Stimulated activated CD4-positive, alpha-beta T cell treated with anti-CD3 and anti-CD28 coated beads, Interleukin-12 subunit alpha, Interleukin-12 subunit beta, amount 100 ng/mL, for 4 hours (primary cell): ENCODE data around the gene SYDE2.
"Not testable (repeated sequence)": the region's sequence is repeated elsewhere in the genome, so short reads cannot be mapped to it uniquely, and the experiment has no call there.

Experiments
- DNase-seq: peaks from one replicate; pipeline ENCODE4 v3.0.0-alpha.2; 2020

SYDE2 gene, protein sequence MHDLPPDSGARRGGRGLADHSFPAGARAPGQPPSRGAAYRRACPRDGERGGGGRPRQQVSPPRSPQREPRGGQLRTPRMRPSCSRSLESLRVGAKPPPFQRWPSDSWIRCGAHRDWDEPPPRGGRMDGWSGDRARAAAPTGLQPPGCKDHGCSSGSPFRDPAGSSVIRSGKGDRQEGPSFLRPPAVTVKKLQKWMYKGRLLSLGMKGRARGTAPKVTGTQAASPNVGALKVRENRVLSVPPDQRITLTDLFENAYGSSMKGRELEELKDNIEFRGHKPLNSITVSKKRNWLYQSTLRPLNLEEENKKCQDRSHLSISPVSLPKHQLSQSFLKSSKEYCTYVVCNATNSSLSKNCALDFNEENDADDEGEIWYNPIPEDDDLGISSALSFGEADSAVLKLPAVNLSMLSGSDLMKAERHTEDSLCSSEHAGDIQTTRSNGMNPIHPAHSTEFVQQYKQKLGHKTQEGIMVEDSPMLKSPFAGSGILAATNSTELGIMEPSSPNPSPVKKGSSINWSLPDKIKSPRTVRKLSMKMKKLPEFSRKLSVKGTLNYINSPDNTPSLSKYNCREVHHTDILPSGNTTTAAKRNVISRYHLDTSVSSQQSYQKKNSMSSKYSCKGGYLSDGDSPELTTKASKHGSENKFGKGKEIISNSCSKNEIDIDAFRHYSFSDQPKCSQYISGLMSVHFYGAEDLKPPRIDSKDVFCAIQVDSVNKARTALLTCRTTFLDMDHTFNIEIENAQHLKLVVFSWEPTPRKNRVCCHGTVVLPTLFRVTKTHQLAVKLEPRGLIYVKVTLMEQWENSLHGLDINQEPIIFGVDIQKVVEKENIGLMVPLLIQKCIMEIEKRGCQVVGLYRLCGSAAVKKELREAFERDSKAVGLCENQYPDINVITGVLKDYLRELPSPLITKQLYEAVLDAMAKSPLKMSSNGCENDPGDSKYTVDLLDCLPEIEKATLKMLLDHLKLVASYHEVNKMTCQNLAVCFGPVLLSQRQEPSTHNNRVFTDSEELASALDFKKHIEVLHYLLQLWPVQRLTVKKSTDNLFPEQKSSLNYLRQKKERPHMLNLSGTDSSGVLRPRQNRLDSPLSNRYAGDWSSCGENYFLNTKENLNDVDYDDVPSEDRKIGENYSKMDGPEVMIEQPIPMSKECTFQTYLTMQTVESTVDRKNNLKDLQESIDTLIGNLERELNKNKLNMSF

GRCh38 chr1:85200463-85201339 is at the start of gene SYDE2:
Gene SYDE2, minus strand, starts transcription at chr1:85201016. Its CDS starts 20 bp downstream, at chr1:85200996.
- peak; percentile 62 for DNase-seq

DNA sequence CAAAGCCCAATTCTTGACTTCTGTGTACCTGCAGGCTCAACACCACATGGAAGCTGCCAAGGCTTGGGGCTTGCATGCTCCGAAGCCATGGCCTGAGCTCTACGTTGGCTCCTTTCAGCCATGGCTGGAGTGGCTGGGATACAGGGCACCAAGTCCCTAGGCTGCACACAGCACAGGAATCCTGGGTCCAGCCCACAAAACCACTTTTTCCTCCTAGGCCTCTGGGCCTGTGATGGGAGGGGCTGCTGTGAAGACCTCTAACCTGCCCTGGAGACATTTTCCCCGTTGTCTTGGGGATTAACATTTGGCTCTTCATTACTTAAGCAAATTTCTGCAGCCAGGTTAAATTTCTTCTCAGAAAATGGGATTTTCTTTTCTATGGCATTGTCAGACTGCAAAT is 48.2 kb upstream of the SYDE2 start:
- not testable (repeated sequence) for DNase-seq

- DNase-seq = no peak
These were observed 45.1 kb upstream of the SYDE2 start for GRCh38 chr1:85245891-85246290.

GRCh38 chr1:85245456-85245855 is 44.6 kb upstream of the SYDE2 start:
- no peak for DNase-seq

GRCh38 chr1:85244271-85245061 is 43.6 kb upstream of the SYDE2 start:
- no peak for DNase-seq

DNA sequence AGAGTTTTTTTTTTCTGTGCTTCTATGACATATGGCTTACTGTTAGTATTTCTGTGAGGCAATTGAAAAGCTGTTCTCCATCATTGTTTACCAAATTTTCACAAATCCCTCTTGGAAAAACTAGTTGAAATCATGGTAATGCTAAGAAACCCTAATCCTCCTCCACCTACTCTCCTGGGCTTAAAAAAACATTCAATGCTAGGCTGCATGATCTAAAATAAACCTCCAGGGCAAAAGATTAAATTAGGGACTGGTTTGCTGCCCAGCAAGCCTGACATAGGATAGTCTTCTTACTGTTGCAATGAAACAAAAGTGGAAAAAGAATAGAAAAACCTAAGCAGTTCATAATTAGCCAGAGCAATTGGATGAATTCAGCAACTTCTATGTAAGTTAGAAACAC is 42.6 kb upstream of the SYDE2 start:
- no peak for DNase-seq

GRCh38 chr1:85240643-85241042 is 39.8 kb upstream of the SYDE2 start:
- no peak for DNase-seq

- no peak for DNase-seq
These were observed 39.4 kb upstream of the SYDE2 start for GRCh38 chr1:85240174-85240601.

- no peak for DNase-seq
These were observed 36.8 kb upstream of the SYDE2 start for GRCh38 chr1:85237613-85238012.

DNA sequence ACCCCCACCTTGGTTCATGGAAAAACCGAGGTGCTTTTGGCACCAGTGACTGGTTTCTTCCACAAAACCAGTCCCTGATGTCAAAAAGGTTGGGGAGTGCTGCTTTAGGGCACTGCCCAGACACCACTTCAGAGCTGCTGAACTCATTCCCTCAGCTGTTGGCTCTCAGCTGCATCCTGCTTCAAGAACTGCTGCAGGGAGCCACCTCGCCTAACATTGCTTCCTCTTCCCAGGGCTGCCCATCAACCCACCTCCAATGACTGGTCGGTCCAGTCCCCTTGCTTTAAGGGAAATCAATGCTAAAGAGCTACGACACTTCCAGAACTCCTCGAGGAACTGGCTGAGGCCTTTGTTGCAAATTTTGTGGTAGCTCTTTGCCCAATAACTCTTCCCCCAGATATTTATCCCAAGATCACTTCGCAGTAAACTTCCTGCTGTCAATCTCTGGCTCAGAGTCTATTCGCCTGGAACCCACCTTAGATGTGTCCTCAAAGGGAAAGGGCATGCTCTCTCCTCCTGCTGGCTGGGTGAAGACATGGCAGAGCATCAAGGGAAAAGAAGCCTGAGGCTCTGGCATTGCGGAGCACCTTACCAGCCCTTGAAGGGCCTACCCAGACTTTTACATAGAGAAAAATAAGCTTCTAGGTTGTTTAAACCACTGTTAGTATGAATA is 29.6 kb upstream of the SYDE2 start:
- no peak for DNase-seq

DNA sequence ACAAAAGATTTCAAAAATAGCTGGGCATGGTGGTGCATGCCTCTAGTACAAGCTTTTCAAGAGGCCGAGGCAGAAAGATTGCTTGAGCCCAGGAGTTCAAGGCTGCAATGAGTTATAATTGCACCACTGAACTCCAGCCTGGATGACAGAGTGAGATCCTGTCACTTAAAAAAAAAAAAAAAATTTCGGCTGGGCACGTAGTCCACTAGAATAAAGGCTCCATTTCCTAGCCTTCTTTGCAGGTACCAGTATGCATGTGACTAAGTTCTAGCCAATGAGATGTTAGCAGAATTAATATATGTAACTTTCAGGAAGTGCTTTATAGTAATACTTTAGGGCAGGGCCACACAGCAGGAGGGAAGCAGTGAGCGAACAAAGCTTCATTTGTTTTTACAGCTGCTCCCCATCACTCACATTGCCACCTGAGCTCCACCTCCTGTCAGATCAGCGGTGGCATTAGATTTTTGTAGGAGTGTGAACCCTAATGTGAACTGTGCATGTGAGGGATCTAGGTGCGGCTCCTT is 28.8 kb upstream of the SYDE2 start:
- no peak for DNase-seq

- DNase-seq = no peak
These were observed 28.2 kb upstream of the SYDE2 start for GRCh38 chr1:85228972-85229371.

GRCh38 chr1:85225624-85226380 is 25.0 kb upstream of the SYDE2 start:
- no peak for DNase-seq

- no peak for DNase-seq
These were observed 24.2 kb upstream of the SYDE2 start for GRCh38 chr1:85224734-85225623.

GRCh38 chr1:85224295-85224694 is 23.5 kb upstream of the SYDE2 start:
- no peak for DNase-seq

GRCh38 chr1:85223334-85223733 is 22.5 kb upstream of the SYDE2 start:
- DNase-seq = no peak

DNA sequence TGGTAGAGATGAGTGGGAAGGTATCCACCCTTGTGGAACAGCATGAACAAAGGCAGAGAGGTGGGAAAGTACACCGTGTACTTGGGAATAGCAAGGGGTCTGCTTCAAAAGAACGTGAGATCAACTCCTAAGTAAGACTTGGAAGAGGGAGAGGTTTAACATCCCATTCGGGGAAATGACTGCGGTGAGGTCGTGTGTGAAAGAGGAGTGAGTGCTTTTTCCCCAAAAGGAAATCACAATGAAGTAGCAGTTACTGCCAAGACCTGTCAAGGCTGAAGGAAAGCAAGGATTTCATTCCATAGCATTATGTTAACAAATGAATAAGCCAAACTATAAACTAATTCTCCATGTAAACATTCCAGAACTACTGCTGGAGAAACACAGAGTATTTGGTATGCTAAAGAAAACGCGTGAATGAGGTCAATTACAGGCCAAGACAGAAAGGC is 20.0 kb upstream of the SYDE2 start:
- DNase-seq = no peak

DNA sequence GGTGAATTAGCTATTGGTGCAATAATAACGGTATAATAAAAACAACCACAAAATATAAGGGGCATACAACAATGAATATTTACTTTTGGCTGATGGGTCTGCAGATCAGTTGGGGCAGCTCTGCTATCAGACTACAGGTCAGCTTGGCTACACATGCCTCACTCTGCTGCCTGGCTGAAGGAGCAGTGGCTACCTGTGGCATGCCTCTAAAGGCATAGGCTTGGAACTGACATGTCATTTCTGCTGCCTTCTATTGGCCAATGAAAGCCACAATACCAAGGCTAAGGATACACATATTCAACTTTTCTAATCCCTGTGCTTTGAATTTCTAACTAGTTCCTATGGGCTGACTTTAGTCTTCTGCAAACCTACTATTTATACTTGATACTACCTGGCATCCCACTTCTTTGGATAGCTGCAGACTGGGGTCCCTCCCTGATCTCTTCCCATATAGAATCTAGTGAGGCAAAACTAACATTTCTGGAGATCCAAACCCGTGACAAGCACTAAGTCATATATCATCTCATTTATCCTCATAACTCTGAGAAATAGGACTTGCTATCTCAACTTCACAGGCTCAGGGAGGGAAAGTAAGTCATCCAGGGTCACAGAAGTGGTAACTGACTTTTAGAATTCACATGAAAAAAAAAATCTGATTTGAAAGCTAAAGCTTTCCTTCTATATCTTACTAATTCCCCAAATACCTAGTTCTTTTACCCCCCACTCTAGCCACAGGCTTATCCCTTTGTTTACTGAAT is 19.2 kb upstream of the SYDE2 start:
- no peak for DNase-seq
